Activated gamma-delta T cell treated with Interleukin-2 at 50 U/mL for 16 hours (primary cell): Measurements from ENCODE around the gene BST1.

Experiments used
- DNase-seq: peaks from one replicate; pipeline ENCODE4 v3.0.0-alpha.2; 2020

BST1 gene

GRCh38 chr4:15676899-15677298 lies 26.0 kb upstream of the BST1 start:
- DNase-seq = no peak

- no peak for DNase-seq
Observed at GRCh38 chr4:15677507-15677988, 25.3 kb upstream of the BST1 start.

- DNase-seq = no peak
Observed at GRCh38 chr4:15681067-15681371, 21.8 kb upstream of the BST1 start.

- peak; percentile 96 for DNase-seq
Observed at GRCh38 chr4:15681372-15682241, 21.3 kb upstream of the BST1 start, which contains the start of gene FAM200B. Gene FAM200B, plus strand, starts transcription at chr4:15681827. Its CDS starts 5,151 bp downstream, at chr4:15686978.

- DNase-seq = no peak
Observed at GRCh38 chr4:15682242-15683142, 20.4 kb upstream of the BST1 start.

- no peak for DNase-seq
Observed at GRCh38 chr4:15683143-15683495, 19.7 kb upstream of the BST1 start.

GRCh38 chr4:15684498-15684897 lies 18.4 kb upstream of the BST1 start:
- no peak for DNase-seq

- no peak for DNase-seq
Observed at GRCh38 chr4:15688051-15688450, 14.8 kb upstream of the BST1 start.

GRCh38 chr4:15689540-15689939 lies 13.3 kb upstream of the BST1 start:
- no peak for DNase-seq

GRCh38 chr4:15690020-15690809 lies 12.7 kb upstream of the BST1 start:
- DNase-seq = no peak

GRCh38 chr4:15691346-15692135 lies 11.3 kb upstream of the BST1 start:
- DNase-seq = no peak

GRCh38 chr4:15692602-15693001 lies 10.3 kb upstream of the BST1 start:
- DNase-seq = no peak

- no peak for DNase-seq
Observed at GRCh38 chr4:15694431-15694830, 8.4 kb upstream of the BST1 start.

- DNase-seq = no peak
Observed at GRCh38 chr4:15695240-15695699, 7.6 kb upstream of the BST1 start.

GRCh38 chr4:15695729-15696128 lies 7.1 kb upstream of the BST1 start:
- DNase-seq = no peak

- DNase-seq = no peak
Observed at GRCh38 chr4:15696866-15697265, 6.0 kb upstream of the BST1 start.

- DNase-seq = no peak
Observed at GRCh38 chr4:15703439-15703838, 574 bp downstream of the BST1 start.

GRCh38 chr4:15704129-15704528 lies 1.3 kb downstream of the BST1 start:
- DNase-seq = no peak

- DNase-seq = no peak
Observed at GRCh38 chr4:15706646-15707362, 3.9 kb downstream of the BST1 start.

- no peak for DNase-seq
Observed at GRCh38 chr4:15707363-15707715, 4.5 kb downstream of the BST1 start.

- DNase-seq = no peak
Observed at GRCh38 chr4:15711762-15712161, 8.9 kb downstream of the BST1 start.

GRCh38 chr4:15712214-15712613 lies 9.3 kb downstream of the BST1 start:
- no peak for DNase-seq
